Measurements from ENCODE around the gene PRICKLE2. TPM values are rescaled to one million over a fixed set of nuclear protein-coding genes. Genes with fewer than 3 reads are reported as not detected.

PRICKLE2 gene
- total RNA-seq, 2 experiments from 2014 or later: not detected

DNA sequence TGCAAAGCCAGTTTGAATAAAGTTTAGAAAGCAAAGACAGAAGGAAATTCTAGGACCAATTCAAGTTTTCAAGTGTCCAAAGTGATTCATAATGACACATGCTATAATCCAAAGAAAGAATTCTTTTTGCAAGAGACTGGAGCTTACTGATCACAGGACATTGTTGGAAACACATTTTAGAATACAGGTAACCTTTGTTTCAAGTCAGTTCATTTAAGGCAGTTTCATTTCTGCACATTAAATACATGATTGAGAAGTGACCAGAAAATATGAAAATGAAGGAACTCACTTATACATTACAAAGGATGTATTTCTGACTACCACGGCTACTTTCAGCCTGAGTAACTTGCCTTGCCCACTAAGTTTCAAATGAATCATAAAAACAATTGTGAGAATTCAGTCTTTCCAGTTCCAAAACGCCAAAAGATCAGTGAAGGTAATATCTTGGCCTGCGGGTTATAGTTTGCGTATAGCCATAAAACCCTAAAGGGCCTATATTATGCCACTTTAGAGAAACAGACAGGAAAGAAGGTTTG, 48.7 kb downstream of the PRICKLE2 start:
- no peaks in the 10 kb centered on the region for H3K9me3 Mint-ChIP-seq (ENCODE audit: low read depth)
- intact Hi-C loops (cut with DNase I, micrococcal nuclease): no loop called here
- H3K4me3 Mint-ChIP-seq: no peak overlapping the region
- DNase-seq (no peak), ATAC-seq (no peak)
- H3K27ac Mint-ChIP-seq: no peak overlapping the region
- H3K36me3 Mint-ChIP-seq (ENCODE audit: low read depth): no peaks in the 10 kb centered on the region
- CTCF ChIA-PET: no interaction called here
- H3K27me3 Mint-ChIP-seq: peaks cover 8% of the 10 kb centered on the region
- POLR2A ChIA-PET: no interaction called here
- H3K4me1 Mint-ChIP-seq: no peaks in the 10 kb centered on the region

- ChIA-PET POLR2A (no interaction called here), CTCF (no interaction called here)
- Mint-ChIP-seq H3K36me3 (ENCODE audit: low read depth) (no peaks in the 10 kb centered on the region), H3K9me3 (ENCODE audit: low read depth) (no peaks in the 10 kb centered on the region), H3K27me3 (peaks cover 9% of the 10 kb centered on the region), H3K4me1 (no peaks in the 10 kb centered on the region), H3K27ac (no peak overlapping the region), H3K4me3 (no peak overlapping the region)
- no peak for ATAC-seq
- intact Hi-C loops (cut with DNase I, micrococcal nuclease): no loop called here
- DNase-seq: no peak
These were observed 50.9 kb downstream of the PRICKLE2 start for GRCh38 chr3:64174328-64174727.

DNA sequence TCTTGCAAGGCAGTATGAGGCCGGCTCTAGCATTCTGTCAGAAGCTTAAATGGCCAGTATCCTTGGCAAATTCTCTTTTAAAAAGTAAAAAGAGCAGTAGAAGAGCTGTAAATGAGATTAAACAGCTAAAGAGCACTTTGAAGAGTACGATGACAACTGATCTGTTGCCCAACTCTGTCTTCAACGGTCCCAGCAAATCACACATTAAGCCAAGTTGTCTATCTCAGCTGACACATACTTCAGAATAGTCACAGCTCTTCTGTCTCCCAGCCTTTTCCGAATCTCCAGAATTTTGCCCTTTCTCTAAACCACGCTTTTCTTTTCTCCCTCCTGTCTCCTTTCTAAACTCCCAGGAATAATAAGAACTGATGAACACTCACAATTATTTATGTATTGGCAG, 51.7 kb downstream of the PRICKLE2 start:
- ChIA-PET POLR2A (no interaction called here), CTCF (no interaction called here)
- intact Hi-C loops (cut with DNase I, micrococcal nuclease): no loop called here
- no peak overlapping the region for H3K4me3 Mint-ChIP-seq
- DNase-seq (no peak), ATAC-seq (no peak)
- no peaks in the 10 kb centered on the region for H3K9me3 Mint-ChIP-seq (ENCODE audit: low read depth)
- H3K27ac Mint-ChIP-seq: no peak overlapping the region
- H3K36me3 Mint-ChIP-seq (ENCODE audit: low read depth): no peaks in the 10 kb centered on the region
- H3K4me1 Mint-ChIP-seq: no peaks in the 10 kb centered on the region
- H3K27me3 Mint-ChIP-seq: peaks cover 9% of the 10 kb centered on the region

DNA sequence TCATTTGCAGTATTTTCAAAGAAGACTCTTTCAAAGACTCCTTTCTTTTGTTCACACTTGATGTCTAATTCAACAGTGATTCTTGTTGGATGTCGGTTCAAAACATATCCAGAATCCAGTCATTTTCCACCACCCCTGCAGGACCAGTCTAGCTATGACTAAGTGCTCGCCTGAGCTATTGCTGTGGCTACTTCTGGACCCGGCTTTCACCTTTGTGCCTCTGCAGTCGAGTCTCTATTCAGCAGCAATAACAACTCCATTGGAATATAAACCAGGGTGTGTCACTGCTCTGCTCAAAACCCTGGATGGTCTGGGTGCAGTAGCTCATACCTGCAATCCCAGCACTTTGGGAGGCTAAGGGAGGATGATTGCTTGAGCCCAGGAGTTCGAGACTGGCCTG, 55.0 kb downstream of the PRICKLE2 start:
- H3K36me3 Mint-ChIP-seq (ENCODE audit: low read depth): no peaks in the 10 kb centered on the region
- POLR2A ChIA-PET: no interaction called here
- no peak overlapping the region for H3K4me3 Mint-ChIP-seq
- no peak for DNase-seq
- CTCF ChIA-PET: interaction anchor here (0.7 kb wide), 1 partner anchor 314 kb away, joined by 3 read pairs; no protein-coding TSS in a partner anchor
- H3K9me3 Mint-ChIP-seq (ENCODE audit: low read depth): no peaks in the 10 kb centered on the region
- no peaks in the 10 kb centered on the region for H3K4me1 Mint-ChIP-seq
- ATAC-seq: no peak
- no peak overlapping the region for H3K27ac Mint-ChIP-seq
- H3K27me3 Mint-ChIP-seq: peaks cover 7% of the 10 kb centered on the region
- intact Hi-C loops (cut with DNase I, micrococcal nuclease): no loop called here

DNA sequence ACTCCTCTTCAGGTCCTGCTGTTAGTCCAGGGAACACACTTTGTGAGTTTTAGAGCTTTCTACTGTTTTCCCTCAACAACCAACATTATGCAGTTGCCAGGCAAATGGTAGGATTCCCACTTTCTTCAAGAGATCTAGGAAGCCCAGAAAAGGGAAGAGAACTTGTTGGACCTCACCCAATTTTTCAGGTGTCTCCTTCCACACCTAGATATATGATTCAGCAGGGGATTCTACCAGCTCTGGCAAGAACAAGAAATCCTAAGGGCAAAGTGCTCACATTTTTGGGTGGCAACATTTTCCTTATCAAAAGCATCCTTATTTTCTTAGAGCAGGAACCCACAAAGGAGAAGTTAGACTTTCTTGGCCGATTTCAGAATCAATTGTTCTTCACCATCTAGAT, 57.4 kb downstream of the PRICKLE2 start:
- Mint-ChIP-seq H3K4me1 (no peaks in the 10 kb centered on the region), H3K9me3 (ENCODE audit: low read depth) (no peaks in the 10 kb centered on the region), H3K4me3 (no peak overlapping the region), H3K36me3 (ENCODE audit: low read depth) (no peaks in the 10 kb centered on the region), H3K27ac (no peak overlapping the region), H3K27me3 (peaks cover 4% of the 10 kb centered on the region)
- POLR2A ChIA-PET: no interaction called here
- no peak for DNase-seq
- no peak for ATAC-seq
- intact Hi-C loops (cut with DNase I, micrococcal nuclease): no loop called here
- CTCF ChIA-PET: interaction anchor here (0.6 to 0.7 kb wide), 2 partner anchors 138 to 717 kb away, joined by 3 read pairs; no protein-coding TSS in a partner anchor

- peaks cover 4% of the 10 kb centered on the region for H3K27me3 Mint-ChIP-seq
- no peak for DNase-seq
- H3K4me1 Mint-ChIP-seq: no peaks in the 10 kb centered on the region
- ChIA-PET CTCF (interaction anchor here (0.6 kb wide), 1 partner anchor 137 kb away, joined by 3 read pairs; no protein-coding TSS in a partner anchor), POLR2A (no interaction called here)
- no peaks in the 10 kb centered on the region for H3K36me3 Mint-ChIP-seq (ENCODE audit: low read depth)
- H3K9me3 Mint-ChIP-seq (ENCODE audit: low read depth): no peaks in the 10 kb centered on the region
- ATAC-seq: no peak
- no peak overlapping the region for H3K27ac Mint-ChIP-seq
- intact Hi-C loops (cut with DNase I, micrococcal nuclease): no loop called here
- no peak overlapping the region for H3K4me3 Mint-ChIP-seq
These were observed 57.9 kb downstream of the PRICKLE2 start for GRCh38 chr3:64167351-64167750.

- Mint-ChIP-seq H3K27me3 (peaks cover 4% of the 10 kb centered on the region), H3K4me1 (no peaks in the 10 kb centered on the region), H3K36me3 (ENCODE audit: low read depth) (no peaks in the 10 kb centered on the region), H3K4me3 (no peak overlapping the region), H3K27ac (no peak overlapping the region), H3K9me3 (ENCODE audit: low read depth) (no peaks in the 10 kb centered on the region)
- ChIA-PET CTCF (no interaction called here), POLR2A (no interaction called here)
- intact Hi-C loops (cut with DNase I, micrococcal nuclease): no loop called here
- ATAC-seq (no peak), DNase-seq (no peak)
These were observed 58.6 kb downstream of the PRICKLE2 start for GRCh38 chr3:64166584-64167162.

GRCh38 chr3:64164349-64164748, 60.9 kb downstream of the PRICKLE2 start:
- ChIA-PET CTCF (no interaction called here), POLR2A (no interaction called here)
- intact Hi-C loops (cut with DNase I, micrococcal nuclease): no loop called here
- no peak overlapping the region for H3K27ac Mint-ChIP-seq
- H3K4me1 Mint-ChIP-seq: no peaks in the 10 kb centered on the region
- peaks cover 6% of the 10 kb centered on the region for H3K27me3 Mint-ChIP-seq
- no peak overlapping the region for H3K4me3 Mint-ChIP-seq
- no peak for DNase-seq
- H3K36me3 Mint-ChIP-seq (ENCODE audit: low read depth): no peaks in the 10 kb centered on the region
- H3K9me3 Mint-ChIP-seq (ENCODE audit: low read depth): no peaks in the 10 kb centered on the region
- no peak for ATAC-seq

DNA sequence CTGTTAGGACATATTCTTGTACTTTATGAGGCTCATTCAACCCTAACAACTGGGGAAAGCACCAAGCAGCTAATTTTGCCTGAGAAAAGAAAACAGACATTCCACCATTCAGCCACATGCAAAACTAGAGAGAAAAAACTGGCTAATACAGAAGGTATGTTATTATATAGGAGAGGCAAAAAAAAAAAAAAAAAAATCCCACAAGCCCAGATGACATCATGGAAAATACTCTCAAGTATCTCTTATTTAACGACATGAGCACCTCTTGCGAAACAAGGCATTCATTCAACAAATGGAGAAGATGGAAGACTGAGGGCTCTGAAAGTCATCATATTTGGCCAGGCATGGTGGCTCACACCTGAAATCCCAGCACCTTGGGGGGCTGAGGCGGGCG, 61.5 kb downstream of the PRICKLE2 start:
- no peaks in the 10 kb centered on the region for H3K36me3 Mint-ChIP-seq (ENCODE audit: low read depth)
- ATAC-seq (no peak), DNase-seq (no peak)
- no peak overlapping the region for H3K4me3 Mint-ChIP-seq
- peaks cover 6% of the 10 kb centered on the region for H3K27me3 Mint-ChIP-seq
- intact Hi-C loops (cut with DNase I, micrococcal nuclease): no loop called here
- H3K9me3 Mint-ChIP-seq (ENCODE audit: low read depth): no peaks in the 10 kb centered on the region
- ChIA-PET POLR2A (no interaction called here), CTCF (no interaction called here)
- no peak overlapping the region for H3K27ac Mint-ChIP-seq
- H3K4me1 Mint-ChIP-seq: no peaks in the 10 kb centered on the region

DNA sequence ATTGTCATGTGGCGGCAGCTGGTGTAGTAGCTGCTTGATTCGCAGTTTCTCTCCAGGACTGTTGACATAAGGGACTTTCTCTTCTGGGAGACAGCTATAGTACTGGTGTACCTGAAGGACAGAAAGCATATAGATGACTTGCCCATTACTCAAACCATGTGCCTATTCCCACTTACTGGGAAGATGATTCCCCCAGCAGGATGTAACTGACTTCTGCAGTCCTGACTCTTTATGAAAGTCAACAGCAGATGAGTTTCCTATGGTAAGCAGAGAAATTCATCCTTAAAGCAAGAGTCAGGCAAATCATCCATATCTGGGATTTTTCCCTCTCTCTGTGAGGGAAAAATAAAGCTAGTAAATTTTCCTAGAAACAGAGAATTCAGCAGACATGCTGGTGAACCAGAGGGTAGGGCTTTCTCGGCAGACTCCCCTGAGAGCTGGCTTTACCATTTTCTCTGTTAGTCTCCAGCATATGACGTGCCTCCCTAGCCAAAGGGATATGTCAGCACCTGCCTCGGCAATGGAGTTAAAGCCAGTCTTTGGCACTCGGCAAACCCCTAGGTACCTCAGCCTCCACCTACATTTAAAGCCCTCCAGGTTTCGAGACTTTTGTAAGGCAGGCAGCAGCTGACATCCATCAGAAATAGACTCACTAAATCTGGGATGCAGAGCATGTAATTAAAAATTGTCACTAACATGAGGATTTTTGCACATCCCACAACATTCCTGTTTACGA, 62.1 kb downstream of the PRICKLE2 start:
- ATAC-seq (no peak), DNase-seq (no peak)
- POLR2A ChIA-PET: no interaction called here
- no peak overlapping the region for H3K27ac Mint-ChIP-seq
- no peak overlapping the region for H3K4me3 Mint-ChIP-seq
- intact Hi-C loops (cut with DNase I, micrococcal nuclease): no loop called here
- peaks cover 6% of the 10 kb centered on the region for H3K27me3 Mint-ChIP-seq
- no peaks in the 10 kb centered on the region for H3K9me3 Mint-ChIP-seq (ENCODE audit: low read depth)
- CTCF ChIA-PET: interaction anchor here (0.9 kb wide), 1 partner anchor 132 kb away, joined by 3 read pairs; no protein-coding TSS in a partner anchor
- H3K36me3 Mint-ChIP-seq (ENCODE audit: low read depth): no peaks in the 10 kb centered on the region
- H3K4me1 Mint-ChIP-seq: no peaks in the 10 kb centered on the region

DNA sequence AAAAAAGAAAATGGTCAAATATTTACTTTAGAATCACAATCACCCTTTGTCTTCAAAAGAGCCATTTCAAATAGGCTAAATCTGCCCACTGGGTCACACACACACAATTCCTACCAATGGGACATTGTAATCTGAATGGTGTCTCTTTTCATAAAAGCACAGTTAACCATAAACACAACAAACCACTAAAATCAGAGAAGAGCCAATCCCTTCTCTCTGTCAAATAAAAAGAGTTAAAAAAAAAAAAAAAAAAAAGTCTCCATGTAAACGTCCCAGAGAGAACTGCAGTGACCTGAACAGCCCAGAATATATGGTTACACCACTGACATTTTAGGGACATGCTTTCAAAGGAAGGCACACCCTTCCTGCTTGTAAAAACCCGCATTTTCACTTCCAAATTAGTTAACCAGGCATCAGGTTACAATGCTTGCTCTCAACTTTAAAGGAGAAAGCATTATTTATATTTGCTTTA, 63.7 kb downstream of the PRICKLE2 start:
- ATAC-seq: no peak
- DNase-seq: no peak
- POLR2A ChIA-PET: no interaction called here
- Mint-ChIP-seq H3K27me3 (peaks cover 6% of the 10 kb centered on the region), H3K9me3 (ENCODE audit: low read depth) (no peaks in the 10 kb centered on the region), H3K36me3 (ENCODE audit: low read depth) (no peaks in the 10 kb centered on the region), H3K4me1 (no peaks in the 10 kb centered on the region), H3K4me3 (no peak overlapping the region), H3K27ac (no peak overlapping the region)
- CTCF ChIA-PET: no interaction called here
- intact Hi-C loops (cut with DNase I, micrococcal nuclease): no loop called here

DNA sequence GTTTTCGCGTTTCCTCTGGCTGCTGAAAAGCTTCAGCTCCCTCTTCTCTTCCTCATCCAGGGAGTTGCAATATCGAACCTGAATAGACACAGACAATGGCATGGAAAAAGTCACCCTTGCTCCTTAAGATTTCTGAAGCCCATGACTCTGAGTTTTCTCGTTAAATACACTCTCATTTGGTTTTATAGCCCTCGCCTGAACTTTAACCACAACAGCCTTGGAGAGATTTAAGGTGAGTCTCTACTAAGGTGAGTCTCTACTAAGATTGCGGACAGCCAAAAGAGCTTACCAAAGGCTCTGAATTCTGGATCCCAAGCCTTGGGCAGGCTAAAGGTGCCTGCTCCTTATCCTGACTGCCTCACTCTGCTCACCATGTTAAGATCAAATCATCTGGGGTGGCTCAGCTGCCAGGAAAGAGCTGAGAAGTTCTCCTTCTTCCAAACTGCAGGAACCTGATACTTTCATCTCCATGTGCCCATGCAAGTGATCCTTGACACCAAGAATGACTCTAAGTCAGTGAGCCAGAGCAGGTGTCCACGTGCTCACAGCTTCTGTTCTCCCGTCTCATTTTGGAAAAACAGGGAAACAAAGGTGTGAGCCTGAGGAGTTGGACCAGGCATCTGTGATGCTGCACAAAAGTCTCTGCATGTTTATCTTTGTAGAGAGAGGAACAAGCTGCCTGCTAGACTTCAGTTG, 65.1 kb downstream of the PRICKLE2 start:
- intact Hi-C loops (cut with DNase I, micrococcal nuclease): no loop called here
- DNase-seq: no peak
- Mint-ChIP-seq H3K36me3 (ENCODE audit: low read depth) (no peaks in the 10 kb centered on the region), H3K4me3 (no peak overlapping the region), H3K27me3 (peaks cover 6% of the 10 kb centered on the region), H3K4me1 (no peaks in the 10 kb centered on the region), H3K27ac (no peak overlapping the region), H3K9me3 (ENCODE audit: low read depth) (no peaks in the 10 kb centered on the region)
- no peak for ATAC-seq
- ChIA-PET POLR2A (no interaction called here), CTCF (no interaction called here)
